BLaER1 treated with 17β-estradiol and CSF1 and Interleukin-3, amounts not matched to agents 10 nM and 100 nM (cell line): Measurements from ENCODE around the gene XRCC1.
"Not testable (repeated sequence)": the region's sequence is repeated elsewhere in the genome, so short reads cannot be mapped to it uniquely, and the experiment has no call there.

ENCODE experiments used
- H3K27ac ChIP-seq, 11 experiments: shearing (Covaris generic); formaldehyde crosslinking; 2 replicates each; pipeline ENCODE4 v1.8.1; 2022
- H3K27me3 ChIP-seq, 11 experiments: shearing (Covaris generic); formaldehyde crosslinking; 2 replicates each; pipeline ENCODE4 v1.8.1; 2022
- H3K36me3 ChIP-seq, 11 experiments: shearing (Covaris generic); formaldehyde crosslinking; 2 replicates each; pipeline ENCODE4 v1.8.1; 2022
- H3K4me1 ChIP-seq, 10 experiments: shearing (Covaris generic); formaldehyde crosslinking; 2 replicates each; pipeline ENCODE4 v1.8.1; 2022
- H3K4me2 ChIP-seq, 11 experiments: shearing (Covaris generic); formaldehyde crosslinking; 2 replicates each; pipeline ENCODE4 v1.8.1; 2022
- H3K4me3 ChIP-seq, 10 experiments: shearing (Covaris generic); formaldehyde crosslinking; 2 replicates each; pipeline ENCODE4 v1.8.1; 2022
- H3K9ac ChIP-seq, 11 experiments: shearing (Covaris generic); formaldehyde crosslinking; 2 replicates each; pipeline ENCODE4 v1.8.1; 2022
- H3K9me3 ChIP-seq, 11 experiments: shearing (Covaris generic); formaldehyde crosslinking; replicated peaks in 1 of 11; 2 replicates each; pipeline ENCODE4 v1.8.1; 2022
- H4K20me1 ChIP-seq, 11 experiments: shearing (Covaris generic); formaldehyde crosslinking; 2 replicates each; pipeline ENCODE4 v1.8.1; 2022
- Cebpa-rat ChIP-seq, 11 experiments: shearing (Covaris generic); IDR thresholded peaks; 2 replicates each; pipeline ENCODE4 v1.8.1; 2022

Gene XRCC1

DNA sequence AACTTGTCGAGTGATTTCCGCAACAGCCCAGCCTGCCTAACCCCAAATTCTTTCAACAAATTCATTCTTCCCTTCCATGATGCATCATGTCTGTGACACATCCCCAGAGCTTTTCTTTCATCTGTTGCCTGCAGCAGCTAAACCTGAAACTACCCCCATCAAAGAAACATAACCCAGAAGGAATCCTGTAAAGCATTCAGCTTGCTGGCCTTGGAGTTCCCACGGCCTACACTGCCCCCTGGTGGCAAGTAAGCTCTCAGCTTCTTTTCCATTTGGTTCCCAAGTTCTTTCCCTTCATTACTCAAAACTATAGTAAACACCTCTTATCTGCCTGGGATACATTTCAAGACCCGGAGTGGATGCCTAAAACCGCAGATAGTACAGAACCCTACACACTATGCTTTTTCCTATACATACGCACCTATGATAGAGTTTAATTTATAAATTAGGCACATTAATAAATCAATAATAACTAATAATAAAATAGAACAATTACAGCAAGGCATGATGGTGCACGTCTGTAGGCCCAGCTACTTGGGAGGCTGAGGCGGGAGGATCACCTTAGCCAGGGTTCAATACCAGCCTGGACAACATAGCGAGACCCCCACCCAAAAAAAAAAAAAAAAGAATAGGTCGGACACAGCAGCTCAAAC lies 55.8 kb downstream of the XRCC1 start:
- Histone ChIP-seq H3K4me1 (peaks cover 28 to 72% (median 57%) of the 10 kb centered on the region in 10 experiments), H3K9ac (peak overlapping the region in 6 of 11 experiments; percentile 22 to 49 (median 40); a peak in 4 of 22 replicates), H3K27me3 (no peaks in the 10 kb centered on the region), H3K9me3 (no peaks in the 10 kb centered on the region), H3K4me3 (no peak overlapping the region), H3K27ac (peak overlapping the region in 9 of 11 experiments; percentile 24 to 71 (median 60); a peak in 15 of 22 replicates), H4K20me1 (peaks cover 6 to 76% (median 55%) of the 10 kb centered on the region in 11 experiments; a peak in 21 of 22 replicates), H3K4me2 (peak overlapping the region; percentile 44 to 73 (median 64); a peak in 21 of 22 replicates), H3K36me3 (peaks cover 47 to 81% (median 71%) of the 10 kb centered on the region in 11 experiments; a peak in 21 of 22 replicates)
- no peak for TF ChIP-seq Cebpa-rat (IDR thresholded peaks at IDR 0.05)

DNA sequence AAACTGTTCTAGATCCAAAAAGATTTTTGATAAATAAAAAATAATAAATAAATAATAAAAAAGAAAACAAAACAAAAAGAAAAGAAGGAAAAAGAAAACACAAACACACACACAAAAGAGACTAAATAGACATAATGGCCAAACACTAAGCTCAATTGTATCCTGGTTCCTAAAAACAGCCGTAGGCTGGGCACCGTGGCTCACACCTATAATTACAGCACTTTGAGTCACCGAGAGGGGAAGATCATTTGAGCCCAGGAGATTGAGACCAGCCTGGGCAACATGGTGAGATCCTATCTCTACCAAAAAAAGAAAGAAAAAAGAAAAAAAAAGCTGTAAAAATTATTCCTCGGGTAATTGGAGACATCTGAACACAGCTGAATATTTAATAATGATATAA lies 57.3 kb downstream of the XRCC1 start:
- H3K27me3 ChIP-seq, result no peaks in the 10 kb centered on the region
- peaks cover 54 to 81% (median 77%) of the 10 kb centered on the region in 11 experiments; a peak in 21 of 22 replicates for H3K36me3 ChIP-seq
- H3K9ac ChIP-seq, result peak overlapping the region in 6 of 11 experiments; percentile 30 to 62 (median 40); a peak in 8 of 22 replicates
- no peak overlapping the region for H3K4me3 ChIP-seq
- peaks cover 3 to 65% (median 50%) of the 10 kb centered on the region in 11 experiments; a peak in 18 of 22 replicates for H4K20me1 ChIP-seq
- peaks cover 22 to 57% (median 42%) of the 10 kb centered on the region in 10 experiments for H3K4me1 ChIP-seq
- H3K9me3 ChIP-seq, result no peaks in the 10 kb centered on the region
- peak overlapping the region; percentile 36 to 70 (median 53); a peak in 19 of 22 replicates for H3K4me2 ChIP-seq
- peak overlapping the region in 9 of 11 experiments; percentile 25 to 65 (median 54); a peak in 18 of 22 replicates for H3K27ac ChIP-seq
- no peak for TF ChIP-seq Cebpa-rat (IDR thresholded peaks at IDR 0.05)

DNA sequence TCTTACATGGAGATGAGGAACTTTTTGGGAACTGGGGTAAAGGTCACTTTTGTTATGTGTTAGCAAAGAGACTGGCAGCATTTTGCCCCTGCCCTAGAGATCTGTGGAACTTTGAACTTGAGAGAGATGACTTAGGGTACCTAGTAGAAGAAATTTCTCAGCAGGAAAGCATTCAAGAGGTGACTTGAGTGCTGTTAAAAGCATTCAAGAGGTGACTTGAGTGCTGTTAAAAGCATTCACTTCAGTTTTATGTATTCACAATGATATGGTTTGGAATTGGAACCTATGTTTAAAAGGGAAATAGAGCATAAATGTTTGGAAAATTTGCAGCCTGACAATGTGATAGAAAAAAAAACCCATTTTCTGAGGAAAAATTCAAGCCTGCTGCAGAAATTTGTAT lies 62.9 kb downstream of the XRCC1 start:
- H3K4me3 ChIP-seq, H3K4me2 ChIP-seq, H3K27ac ChIP-seq, H3K27me3 ChIP-seq, H3K9ac ChIP-seq, H3K9me3 ChIP-seq: not testable (repeated sequence)
- Histone ChIP-seq H3K36me3 (peaks cover 70 to 99% (median 95%) of the 10 kb centered on the region in 11 experiments), H4K20me1 (peaks cover 0 to 41% (median 10%) of the 10 kb centered on the region in 11 experiments; a peak in 12 of 22 replicates), H3K4me1 (peaks cover 2 to 23% (median 10%) of the 10 kb centered on the region in 10 experiments)

DNA sequence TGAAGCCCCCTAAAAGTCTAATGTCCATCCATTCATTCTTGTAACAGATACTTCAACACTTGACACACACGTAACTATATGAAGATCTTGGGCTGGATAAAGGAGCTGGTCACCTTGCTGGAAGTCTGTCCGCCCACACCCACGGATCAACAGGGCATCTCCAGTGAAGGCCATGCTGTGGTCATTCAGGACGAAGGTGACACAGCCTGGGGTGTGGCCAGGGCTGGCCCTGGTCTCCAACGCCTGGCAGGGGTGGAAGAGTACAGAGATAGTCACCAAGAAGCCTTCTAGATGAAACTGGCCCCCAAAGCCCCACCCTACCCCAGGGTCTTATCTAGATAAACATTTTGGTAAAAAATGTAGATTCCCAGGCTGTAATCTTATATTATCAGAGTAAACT lies 64.0 kb downstream of the XRCC1 start:
- no peak overlapping the region; a peak in 1 of 22 replicates for H3K4me2 ChIP-seq
- H3K4me3 ChIP-seq, result no peak overlapping the region
- TF ChIP-seq Cebpa-rat (IDR thresholded peaks at IDR 0.05), result no peak
- H3K4me1 ChIP-seq, result peaks cover 0 to 21% (median 9%) of the 10 kb centered on the region in 10 experiments; a peak in 10 of 20 replicates
- H3K9me3 ChIP-seq, result no peaks in the 10 kb centered on the region
- no peaks in the 10 kb centered on the region for H3K27me3 ChIP-seq
- no peak overlapping the region for H3K27ac ChIP-seq
- H3K9ac ChIP-seq, result no peak overlapping the region
- peaks cover 0 to 41% (median 10%) of the 10 kb centered on the region in 11 experiments; a peak in 12 of 22 replicates for H4K20me1 ChIP-seq
- H3K36me3 ChIP-seq, result peaks cover 66 to 95% (median 89%) of the 10 kb centered on the region in 11 experiments

DNA sequence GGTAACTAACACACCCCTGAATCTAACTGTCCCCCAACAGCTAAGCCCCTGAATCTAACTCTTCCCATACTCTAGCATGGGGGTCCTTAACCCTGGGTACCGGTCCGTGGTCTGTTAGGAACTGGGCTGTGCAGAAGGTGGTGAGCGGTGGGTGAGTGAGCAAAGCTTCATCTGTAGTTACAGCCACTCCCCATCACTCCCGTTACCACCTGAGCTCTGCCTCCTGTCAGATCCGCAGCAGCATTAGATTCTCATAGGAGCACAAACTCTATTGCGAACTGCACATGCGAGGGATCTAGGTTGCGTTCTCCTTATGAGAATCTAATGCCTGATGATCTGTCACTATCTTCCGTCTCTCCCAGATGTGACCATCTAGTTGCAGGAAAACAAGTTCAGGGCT lies 64.6 kb downstream of the XRCC1 start:
- no peaks in the 10 kb centered on the region for H3K27me3 ChIP-seq
- H3K4me3 ChIP-seq, result no peak overlapping the region
- H3K9ac ChIP-seq, result no peak overlapping the region
- peak overlapping the region in 2 of 11 experiments; percentile 30 to 34; a peak in 2 of 22 replicates for H3K4me2 ChIP-seq
- peaks cover 0 to 22% (median 9%) of the 10 kb centered on the region in 10 experiments; a peak in 11 of 20 replicates for H3K4me1 ChIP-seq
- H3K27ac ChIP-seq, result no peak overlapping the region
- H3K9me3 ChIP-seq, result no peaks in the 10 kb centered on the region
- H4K20me1 ChIP-seq, result peaks cover 0 to 43% (median 10%) of the 10 kb centered on the region in 11 experiments; a peak in 12 of 22 replicates
- TF ChIP-seq Cebpa-rat (IDR thresholded peaks at IDR 0.05), result no peak
- peaks cover 66 to 95% (median 89%) of the 10 kb centered on the region in 11 experiments for H3K36me3 ChIP-seq

DNA sequence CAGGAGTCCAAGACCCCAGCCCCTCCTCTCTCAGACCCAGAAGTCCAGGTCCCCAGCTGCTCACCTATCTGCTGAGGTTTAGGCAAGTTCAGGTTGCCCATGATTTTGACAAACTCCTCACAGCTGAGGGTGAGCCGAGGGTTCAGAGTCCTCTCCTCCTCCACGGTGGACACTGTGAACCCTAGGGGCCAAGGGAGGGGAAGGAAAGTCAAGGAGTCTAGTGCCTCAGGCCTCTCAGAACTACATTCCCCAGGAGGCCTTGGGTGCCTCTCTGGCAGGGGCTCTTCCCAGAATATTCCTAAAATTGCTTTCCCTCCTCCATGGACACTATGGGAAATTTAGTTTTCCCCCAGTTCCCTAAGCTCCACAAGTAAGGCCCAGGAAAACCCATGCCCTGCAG lies 67.4 kb downstream of the XRCC1 start:
- peaks cover 19 to 43% (median 28%) of the 10 kb centered on the region in 10 experiments for H3K4me1 ChIP-seq
- no peak for TF ChIP-seq Cebpa-rat (IDR thresholded peaks at IDR 0.05)
- H3K4me2 ChIP-seq, result no peak overlapping the region
- H4K20me1 ChIP-seq, result peaks cover 0 to 38% (median 4%) of the 10 kb centered on the region in 11 experiments; a peak in 12 of 22 replicates
- H3K27me3 ChIP-seq, result no peaks in the 10 kb centered on the region
- H3K4me3 ChIP-seq, result no peak overlapping the region
- no peak overlapping the region for H3K9ac ChIP-seq
- H3K27ac ChIP-seq, result no peak overlapping the region
- no peaks in the 10 kb centered on the region for H3K9me3 ChIP-seq
- H3K36me3 ChIP-seq, result peaks cover 48 to 72% (median 64%) of the 10 kb centered on the region in 11 experiments

DNA sequence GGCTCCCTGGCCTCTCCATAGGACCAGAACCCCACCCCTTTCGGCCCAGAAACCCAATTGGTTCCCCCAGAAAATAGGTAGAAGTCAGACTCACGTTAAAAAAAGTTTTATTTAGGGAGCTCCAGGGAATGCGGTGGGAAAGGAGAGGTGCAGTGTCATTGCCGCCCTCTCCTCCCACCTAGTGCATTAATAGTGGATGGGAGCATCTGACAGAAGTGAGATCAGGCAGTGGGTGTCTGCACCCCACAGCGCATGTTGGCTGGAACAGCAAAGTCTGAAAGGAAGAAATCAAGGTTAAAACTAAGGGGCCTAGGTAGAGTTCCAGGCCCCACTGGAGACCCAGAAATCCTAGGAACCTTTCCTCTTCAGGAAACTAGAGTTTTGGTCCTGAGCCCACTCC lies 68.7 kb downstream of the XRCC1 start:
- H3K4me3 ChIP-seq, result no peak overlapping the region
- peaks cover 45 to 69% (median 58%) of the 10 kb centered on the region in 11 experiments for H3K36me3 ChIP-seq
- H3K4me1 ChIP-seq, result peaks cover 24 to 55% (median 40%) of the 10 kb centered on the region in 10 experiments; a peak in 19 of 20 replicates
- peaks cover 0 to 35% (median 0%) of the 10 kb centered on the region in 11 experiments; a peak in 9 of 22 replicates for H4K20me1 ChIP-seq
- no peak for TF ChIP-seq Cebpa-rat (IDR thresholded peaks at IDR 0.05)
- no peaks in the 10 kb centered on the region for H3K27me3 ChIP-seq
- no peak overlapping the region for H3K9ac ChIP-seq
- no peaks in the 10 kb centered on the region for H3K9me3 ChIP-seq
- no peak overlapping the region for H3K4me2 ChIP-seq
- H3K27ac ChIP-seq, result no peak overlapping the region

DNA sequence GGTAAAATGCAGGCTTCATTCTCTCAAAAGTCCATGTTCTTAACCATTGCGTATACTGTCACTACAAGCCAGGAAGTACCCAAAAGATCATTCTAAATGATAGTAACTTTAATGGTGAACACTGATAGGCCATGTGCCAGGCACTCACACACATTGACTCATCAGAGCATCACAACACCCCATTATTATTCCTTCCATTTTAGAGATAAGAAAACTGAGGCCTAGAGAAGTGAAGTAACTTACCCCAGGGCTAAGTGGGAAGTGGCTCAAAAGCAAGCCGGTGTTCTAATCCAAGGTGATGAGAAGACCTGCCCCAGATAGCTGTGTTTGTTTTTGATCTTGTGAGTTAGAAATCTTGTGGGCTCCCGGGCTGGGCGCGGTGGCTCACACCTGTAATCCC lies 69.4 kb downstream of the XRCC1 start:
- Histone ChIP-seq H3K27me3 (no peaks in the 10 kb centered on the region), H3K27ac (no peak overlapping the region), H3K4me1 (peaks cover 24 to 53% (median 41%) of the 10 kb centered on the region in 10 experiments; a peak in 19 of 20 replicates), H4K20me1 (peaks cover 0 to 36% (median 0%) of the 10 kb centered on the region in 11 experiments; a peak in 9 of 22 replicates), H3K4me2 (peak overlapping the region in 2 of 11 experiments; percentile 91 to 97; a peak in 1 of 22 replicates), H3K4me3 (no peak overlapping the region), H3K9ac (no peak overlapping the region), H3K9me3 (no peaks in the 10 kb centered on the region), H3K36me3 (peaks cover 40 to 69% (median 55%) of the 10 kb centered on the region in 11 experiments)
- no peak for TF ChIP-seq Cebpa-rat (IDR thresholded peaks at IDR 0.05)

DNA sequence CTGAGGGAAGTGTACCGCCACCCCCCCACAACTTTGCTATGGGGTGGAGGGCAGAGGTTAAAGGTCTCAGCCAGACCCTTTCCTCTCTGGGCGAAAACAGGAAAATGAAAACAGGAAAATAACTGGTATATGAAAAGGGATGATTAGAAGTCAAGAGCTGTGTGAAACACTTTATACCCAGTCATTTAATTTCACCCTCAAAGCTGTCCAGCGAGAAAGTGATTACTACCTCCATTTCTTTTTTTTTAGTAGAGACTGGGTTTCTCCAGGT lies 70.2 kb downstream of the XRCC1 start:
- peak overlapping the region in 8 of 11 experiments; percentile 4 to 76 (median 66); a peak in 11 of 22 replicates for H3K27ac ChIP-seq
- H3K4me3 ChIP-seq, result peak overlapping the region in 9 of 10 experiments; percentile 69 to 81 (median 73); a peak in 15 of 20 replicates
- no peak for TF ChIP-seq Cebpa-rat (IDR thresholded peaks at IDR 0.05)

More for the DNA sequence above, 70.2 kb downstream of the XRCC1 start:
- peaks cover 0 to 36% (median 0%) of the 10 kb centered on the region in 11 experiments; a peak in 8 of 22 replicates for H4K20me1 ChIP-seq
- H3K4me1 ChIP-seq, result peaks cover 24 to 45% (median 40%) of the 10 kb centered on the region in 10 experiments; a peak in 19 of 20 replicates
- H3K4me2 ChIP-seq, result peak overlapping the region; percentile 86 to 97 (median 95)
- peak overlapping the region in 10 of 11 experiments; percentile 75 to 88 (median 80); a peak in 18 of 22 replicates for H3K9ac ChIP-seq
- no peaks in the 10 kb centered on the region for H3K27me3 ChIP-seq
- H3K9me3 ChIP-seq, result no peaks in the 10 kb centered on the region
- H3K36me3 ChIP-seq, result peaks cover 32 to 65% (median 46%) of the 10 kb centered on the region in 11 experiments
